GM20000 (cell line): ENCODE data around the gene USP40.

Source experiments
- DNase-seq: peaks from one replicate; pipeline ENCODE4 v3.0.0; 2012; ENCODE audit warnings: low spot score
- CTCF ChIP-seq: IDR thresholded peaks from 2 replicates; pipeline ENCODE4 v1.5.1; 2012; ENCODE audit warnings: mild to moderate bottlenecking, control low read depth; ENCODE audit errors: extremely low read depth, missing control alignments

USP40 gene

GRCh38 chr2:233471291-233472035 is 95.1 kb downstream of the USP40 start:
- no peak for TF ChIP-seq CTCF

GRCh38 chr2:233470839-233471238 is 95.7 kb downstream of the USP40 start:
- DNase-seq: no peak
- TF ChIP-seq CTCF: no peak

More at GRCh38 chr2:233471291-233472035, 95.1 kb downstream of the USP40 start:
- no peak for DNase-seq

GRCh38 chr2:233470011-233470687 is 96.4 kb downstream of the USP40 start:
- DNase-seq: no peak
- TF ChIP-seq CTCF: no peak

GRCh38 chr2:233469261-233470010 is 97.1 kb downstream of the USP40 start:
- no peak for TF ChIP-seq CTCF
- DNase-seq: no peak

- no peak for DNase-seq
- TF ChIP-seq CTCF: no peak
Measured at GRCh38 chr2:233468741-233469110, 97.9 kb downstream of the USP40 start.

- no peak for DNase-seq
- TF ChIP-seq CTCF: no peak
Measured at GRCh38 chr2:233468047-233468740, 98.4 kb downstream of the USP40 start.
